ENCODE results near the gene THEM4. TPM values are rescaled to one million over a fixed set of nuclear protein-coding genes. Genes with fewer than 3 reads are reported as not detected.

THEM4 gene
- total RNA-seq, 1 experiment from 2014 or later, result 18.6 TPM

GRCh38 chr1:151843398-151843797 is 65.9 kb downstream of the THEM4 start:
- H3K4me3 Mint-ChIP-seq (ENCODE audit: low read depth, unreplicated experiment), result no peak overlapping the region

GRCh38 chr1:151841141-151841540 is 68.2 kb downstream of the THEM4 start:
- CTCF ChIA-PET, result interaction anchor here (2.5 kb wide), 1 partner anchor 158 kb away, joined by 7 read pairs; no protein-coding TSS in a partner anchor
- Mint-ChIP-seq H3K9me3 (ENCODE audit: low read depth, unreplicated experiment) (peaks cover 3% of the 10 kb centered on the region), H3K27ac (ENCODE audit: unreplicated experiment) (peak overlapping the region; percentile 98), H3K4me1 (ENCODE audit: low read depth, unreplicated experiment) (peaks cover 49% of the 10 kb centered on the region), H3K36me3 (ENCODE audit: insufficient read depth, unreplicated experiment) (peaks cover 34% of the 10 kb centered on the region), H3K27me3 (ENCODE audit: unreplicated experiment) (no peaks in the 10 kb centered on the region), H3K4me3 (ENCODE audit: low read depth, unreplicated experiment) (peak overlapping the region; percentile 91)
- DNase-seq, result peak; percentile 45
- TF ChIP-seq CTCF (IDR thresholded peaks at IDR 0.05; ENCODE audit: unreplicated experiment), result no peak
- BruUV-seq (replicated peaks), result no TSS peak
- intact Hi-C loops (cut with micrococcal nuclease; ENCODE audit: unreplicated experiment), result no loop called here

More at GRCh38 chr1:151843398-151843797, 65.9 kb downstream of the THEM4 start:
- no TSS peak for BruUV-seq (replicated peaks)
- no peak overlapping the region for H3K27ac Mint-ChIP-seq (ENCODE audit: unreplicated experiment)
- peaks cover 16% of the 10 kb centered on the region for H3K36me3 Mint-ChIP-seq (ENCODE audit: insufficient read depth, unreplicated experiment)
- H3K9me3 Mint-ChIP-seq (ENCODE audit: low read depth, unreplicated experiment), result peaks cover 3% of the 10 kb centered on the region
- H3K27me3 Mint-ChIP-seq (ENCODE audit: unreplicated experiment), result no peaks in the 10 kb centered on the region
- CTCF ChIA-PET, result no interaction called here
- intact Hi-C loops (cut with micrococcal nuclease; ENCODE audit: unreplicated experiment), result no loop called here
- peaks cover 39% of the 10 kb centered on the region for H3K4me1 Mint-ChIP-seq (ENCODE audit: low read depth, unreplicated experiment)
- TF ChIP-seq CTCF (IDR thresholded peaks at IDR 0.05; ENCODE audit: unreplicated experiment), result no peak
- DNase-seq, result no peak

- peaks cover 34% of the 10 kb centered on the region for H3K36me3 Mint-ChIP-seq (ENCODE audit: insufficient read depth, unreplicated experiment)
- H3K27me3 Mint-ChIP-seq (ENCODE audit: unreplicated experiment), result no peaks in the 10 kb centered on the region
- TF ChIP-seq CTCF (IDR thresholded peaks at IDR 0.05; ENCODE audit: unreplicated experiment), result no peak
- intact Hi-C loops (cut with micrococcal nuclease; ENCODE audit: unreplicated experiment), result no loop called here
- DNase-seq, result no peak
- peaks cover 51% of the 10 kb centered on the region for H3K4me1 Mint-ChIP-seq (ENCODE audit: low read depth, unreplicated experiment)
- peak overlapping the region; percentile 91 for H3K4me3 Mint-ChIP-seq (ENCODE audit: low read depth, unreplicated experiment)
- peaks cover 3% of the 10 kb centered on the region for H3K9me3 Mint-ChIP-seq (ENCODE audit: low read depth, unreplicated experiment)
- BruUV-seq (replicated peaks), result TSS peak; percentile 82
- H3K27ac Mint-ChIP-seq (ENCODE audit: unreplicated experiment), result peak overlapping the region; percentile 98
- CTCF ChIA-PET, result interaction anchor here (0.6 to 2.5 kb wide), 8 partner anchors 36 to 228 kb away, joined by 3 to 7 read pairs (median 4); partner anchors contain the start of genes SNX27 and THEM4
Observed at GRCh38 chr1:151840421-151840820, 68.9 kb downstream of the THEM4 start.

GRCh38 chr1:151839457-151840403 is 69.6 kb downstream of the THEM4 start, which contains the start of gene C2CD4D:
Gene C2CD4D, minus strand, starts transcription at chr1:151839820. Its CDS starts 831 bp downstream, at chr1:151838989.
- no peaks in the 10 kb centered on the region for H3K27me3 Mint-ChIP-seq (ENCODE audit: unreplicated experiment)
- no TSS peak for BruUV-seq (replicated peaks)
- peaks cover under 1% of the 10 kb centered on the region for H3K9me3 Mint-ChIP-seq (ENCODE audit: low read depth, unreplicated experiment)
- intact Hi-C loops (cut with micrococcal nuclease; ENCODE audit: unreplicated experiment), result loop anchor here (5.0 to 10.0 kb wide), 3 partner anchors 222 to 645 kb away; partner anchors contain the start of genes PIP5K1A and VPS72
- peak within 1 kb of the TSS; percentile 91 for H3K4me3 Mint-ChIP-seq (ENCODE audit: low read depth, unreplicated experiment)
- H3K36me3 Mint-ChIP-seq (ENCODE audit: insufficient read depth, unreplicated experiment), result peaks cover 34% of the 10 kb centered on the region
- H3K4me1 Mint-ChIP-seq (ENCODE audit: low read depth, unreplicated experiment), result peaks cover 51% of the 10 kb centered on the region
- H3K27ac Mint-ChIP-seq (ENCODE audit: unreplicated experiment), result peak within 1 kb of the TSS; percentile 98
- DNase-seq, result peak; percentile 96
- CTCF ChIA-PET, result interaction anchor here (0.5 to 2.5 kb wide), 11 partner anchors 9 to 246 kb away, joined by 3 to 7 read pairs (median 4); partner anchors contain the start of genes SNX27 and THEM4
- no peak for TF ChIP-seq CTCF (IDR thresholded peaks at IDR 0.05; ENCODE audit: unreplicated experiment)
